Liver (tissue), 2 donors: ENCODE measurements around the gene ADCY7.

Experiments
- CTCF ChIP-seq: fragments of 150-350 bp; IDR thresholded peaks from 2 replicates; pipeline ENCODE4 v1.5.1; 2017; ENCODE audit warnings: improper control_type of control experiment, low read depth, low read length; ENCODE audit not compliant: missing input control
- MAX ChIP-seq: IDR thresholded peaks from 2 replicates; pipeline ENCODE4 v1.6.1; 2016; ENCODE audit warnings: antibody characterized with exemption
- donor health status: healthy.

- TF ChIP-seq CTCF (no peak), MAX (no peak)
Measured at GRCh38 chr16:50284131-50284911, 18.0 kb downstream of the ADCY7 start.
